ENCODE measurements around the gene PIM1. TPM values are rescaled to one million over a fixed set of nuclear protein-coding genes. Genes with fewer than 3 reads are reported as not detected.

The PIM1 gene
- total RNA-seq, 1 experiment from 2014 or later, result 47.5 TPM

GRCh38 chr6:37145443-37145842, 24.5 kb upstream of the PIM1 start:
- Mint-ChIP-seq H3K4me3 (peak overlapping the region in 1 of 2 experiments; percentile 38; a peak in 1 of 5 replicates), H3K36me3 (ENCODE audit: insufficient read depth in 1 of 3, low read depth in 3 of 3) (no peaks in the 10 kb centered on the region; a peak in 1 of 7 replicates), H3K27me3 (ENCODE audit: low read depth) (no peaks in the 10 kb centered on the region), H3K27ac (no peak overlapping the region), H3K4me1 (peaks cover 39 to 47% of the 10 kb centered on the region in 2 experiments), H3K9me3 (no peaks in the 10 kb centered on the region; a peak in 1 of 5 replicates)
- H4K91ac ChIP-seq (ENCODE audit: insufficient read length, low read depth, low read length), result no peak overlapping the region
- no peak overlapping the region for H4K5ac ChIP-seq (ENCODE audit: insufficient read length, low read depth, low read length)
- H2BK20ac ChIP-seq (ENCODE audit: low read depth, low read length, poor library complexity, severe bottlenecking), result peak overlapping the region; percentile 95
- H2AK5ac ChIP-seq (ENCODE audit: insufficient read length, low read length), result no peak overlapping the region
- H3T11ph ChIP-seq (ENCODE audit: low read length), result no peak overlapping the region
- H3K23me2 ChIP-seq (ENCODE audit: insufficient read length, low read depth, low read length, poor library complexity, severe bottlenecking), result peaks cover 4% of the 10 kb centered on the region
- H3K18ac ChIP-seq (ENCODE audit: insufficient read length, low read depth, low read length), result no peak overlapping the region
- peak overlapping the region; percentile 35 for H2BK12ac ChIP-seq (ENCODE audit: insufficient read length, low read depth, low read length)
- no peak overlapping the region for H3K4me2 ChIP-seq (ENCODE audit: insufficient read depth, insufficient read length, low read length)
- H2BK120ac ChIP-seq (ENCODE audit: low read depth, low read length, poor library complexity, severe bottlenecking), result no peak overlapping the region
- no peak overlapping the region for H2BK15ac ChIP-seq (ENCODE audit: low read depth, low read length)
- peaks cover 10% of the 10 kb centered on the region; the same call in 1 of the 2 replicates for H3K4me1 ChIP-seq (ENCODE audit: insufficient read depth, low read length)
- no peaks in the 10 kb centered on the region for H4K20me1 ChIP-seq (ENCODE audit: control insufficient read depth, insufficient read depth, insufficient read length)
- H3K14ac ChIP-seq (ENCODE audit: insufficient read depth, low read length), result no peak overlapping the region
- no peaks in the 10 kb centered on the region for H3K79me1 ChIP-seq (ENCODE audit: insufficient read depth, low read depth, low read length, poor library complexity, severe bottlenecking)
- no peak overlapping the region for H3K56ac ChIP-seq (ENCODE audit: insufficient read length, low read depth, low read length)
- H2AFZ ChIP-seq (ENCODE audit: low read length), result no peak overlapping the region
- no peak overlapping the region for H3K27ac ChIP-seq (ENCODE audit: insufficient read length, low read depth, low read length)
- DNase-seq, result no peak
- no peak overlapping the region for H4K8ac ChIP-seq (replicated peaks; ENCODE audit: insufficient read length, low read depth, low read length)
- no peak overlapping the region for H3K9ac ChIP-seq (ENCODE audit: extremely low read depth, insufficient read length, low read length)
- no peaks in the 10 kb centered on the region for H3K9me3 ChIP-seq (ENCODE audit: control insufficient read depth, low read depth, low read length)
- no peak overlapping the region for H3K23ac ChIP-seq (ENCODE audit: insufficient read length, low read depth, low read length)
- no peak for TF ChIP-seq CTCF (conservative IDR thresholded peaks at IDR 0.05)
- no peaks in the 10 kb centered on the region for H3K79me2 ChIP-seq (ENCODE audit: insufficient read depth, low read length)
- H3K4ac ChIP-seq (ENCODE audit: low read depth, low read length), result no peak overlapping the region
- H2BK5ac ChIP-seq (ENCODE audit: insufficient read length, low read length), result no peak overlapping the region
- H3K27me3 ChIP-seq (ENCODE audit: insufficient read depth, low read length), result no peaks in the 10 kb centered on the region
- no CpG with 5 or more reads among the region's 10 CpGs for WGBS (ENCODE audit: extremely low coverage, insufficient read length, low lambda C conversion rate)
